DMS53 treated with DMSO at 0.1 percent for 48 hours (cell line): Measurements from ENCODE around the gene TIRAP.

ENCODE experiments used
- DNase-seq: peaks from one replicate; lab custom pipeline; 2025; ENCODE audit not compliant: unreplicated experiment; lab: John Stamatoyannopoulos, UW

TIRAP gene

GRCh38 chr11:126322996-126323395 is 40.1 kb downstream of the TIRAP start:
- DNase-seq, result no peak

DNA sequence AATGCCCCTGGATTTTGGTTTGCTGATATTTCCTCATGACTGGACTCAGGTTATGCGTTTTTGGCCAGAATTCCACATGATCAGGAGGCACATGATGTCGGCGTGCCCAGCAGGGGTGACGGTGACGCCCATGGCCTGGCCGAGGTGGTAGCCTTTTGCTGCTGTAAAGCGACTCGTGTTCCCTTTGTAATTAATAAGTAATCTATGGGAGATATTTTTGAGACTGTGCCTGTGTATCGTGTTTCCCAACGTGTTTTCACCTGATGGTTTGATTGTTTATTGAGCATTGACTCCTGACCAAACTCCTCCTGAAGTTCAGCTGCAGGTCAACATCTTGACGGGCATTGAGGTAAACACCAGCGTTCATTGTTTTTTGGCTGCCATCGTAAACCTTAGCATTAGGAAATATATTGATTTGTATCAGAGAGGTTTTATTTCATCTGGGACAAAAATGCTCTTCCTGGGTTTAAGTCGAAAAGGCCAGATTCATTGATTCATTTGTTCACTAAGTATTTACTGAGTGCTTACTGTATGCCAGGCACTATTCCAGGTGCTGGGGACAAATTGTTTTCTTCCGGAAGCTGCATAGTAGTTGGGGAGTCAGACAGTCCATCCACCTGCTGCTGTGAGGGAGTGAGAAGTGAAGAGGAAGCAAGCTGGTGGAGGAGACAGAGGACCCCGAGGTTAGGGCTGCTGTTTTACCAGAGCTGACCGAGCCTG is 44.5 kb downstream of the TIRAP start:
- no peak for DNase-seq

DNA sequence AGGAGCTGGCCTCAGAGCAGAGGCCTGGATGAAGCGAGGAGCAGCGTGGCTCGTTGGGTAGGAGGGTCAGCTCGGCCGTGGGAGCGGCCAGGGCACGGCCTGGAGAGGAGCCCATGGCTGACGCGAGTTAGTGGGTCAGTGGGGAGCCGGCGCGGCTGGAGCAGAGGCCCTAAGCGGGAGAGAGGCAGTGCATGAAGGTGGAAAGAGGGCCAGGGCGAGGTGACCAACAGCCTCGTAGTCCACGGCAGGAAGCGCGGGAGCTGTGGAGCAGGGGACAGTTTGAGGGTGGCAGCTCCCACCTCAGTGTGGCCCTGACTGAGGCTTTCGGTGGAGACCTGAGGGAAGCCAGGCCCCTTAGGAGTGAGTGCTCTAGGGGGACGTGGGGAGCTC is 45.1 kb downstream of the TIRAP start:
- no peak for DNase-seq

- no peak for DNase-seq
These were observed 45.6 kb downstream of the TIRAP start for GRCh38 chr11:126328444-126328843.

GRCh38 chr11:126328938-126329643 is 46.2 kb downstream of the TIRAP start:
- DNase-seq, result no peak

- DNase-seq, result no peak
These were observed 46.8 kb downstream of the TIRAP start for GRCh38 chr11:126329644-126330211.

GRCh38 chr11:126331286-126331685 is 48.4 kb downstream of the TIRAP start:
- DNase-seq, result no peak

DNA sequence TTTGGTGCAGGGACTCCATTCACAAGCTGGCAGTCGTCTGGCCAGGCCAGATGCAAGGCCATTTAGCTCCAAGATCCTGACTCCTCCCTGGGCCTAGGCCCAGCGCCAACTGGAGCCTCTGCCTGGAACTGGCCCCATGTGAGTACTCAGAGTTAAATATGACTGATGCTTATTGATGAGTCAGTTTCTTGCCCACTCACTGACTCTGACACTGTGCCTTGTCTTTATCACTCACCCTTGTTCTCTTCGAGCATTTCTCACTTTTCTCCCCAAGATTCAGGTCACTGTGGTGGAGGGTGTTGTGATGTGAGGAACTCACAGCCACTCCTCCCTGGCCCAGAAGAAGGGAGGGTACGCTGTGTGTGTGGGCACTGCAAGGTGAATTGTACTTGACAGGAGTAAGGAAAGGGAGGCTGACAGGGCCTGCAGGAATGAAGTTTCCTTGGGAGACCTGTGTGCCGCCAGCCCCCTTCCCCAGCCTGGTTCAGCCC is 49.4 kb downstream of the TIRAP start:
- DNase-seq, result no peak

DNA sequence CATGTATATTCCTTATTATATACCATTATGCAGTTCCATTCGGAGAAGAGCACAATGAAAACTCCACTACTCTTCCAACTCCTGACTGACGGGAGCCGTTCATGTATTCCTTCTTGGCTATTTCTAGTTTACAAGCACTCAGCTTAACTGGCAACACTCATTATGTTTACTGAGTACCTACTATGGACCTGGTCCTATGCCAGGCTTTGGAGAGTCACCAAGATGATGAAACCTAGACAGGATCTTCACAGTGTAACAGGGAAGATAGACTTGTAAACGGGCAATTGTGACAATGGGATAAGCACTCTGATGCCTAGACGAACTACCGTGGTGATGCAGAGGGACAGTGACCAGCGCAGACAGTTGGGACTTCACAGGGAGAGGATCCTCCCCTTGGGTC is 50.2 kb downstream of the TIRAP start:
- DNase-seq, result no peak

GRCh38 chr11:126334659-126335462 is 52.0 kb downstream of the TIRAP start:
- no peak for DNase-seq

DNA sequence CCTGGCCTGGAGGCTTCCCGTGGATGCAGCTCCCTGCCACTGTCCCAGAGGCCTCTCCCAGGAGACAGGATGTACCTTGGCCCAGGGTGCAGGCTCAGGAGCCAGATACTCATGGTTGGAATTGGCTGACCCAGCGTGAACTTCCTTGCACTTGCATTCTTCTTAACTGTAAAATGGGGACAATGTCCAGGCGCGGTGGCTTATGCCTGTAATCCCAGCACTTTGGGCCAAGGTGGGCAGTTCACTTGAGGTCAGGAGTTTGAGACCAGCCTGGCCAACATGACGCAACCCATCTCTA is 52.5 kb downstream of the TIRAP start:
- no peak for DNase-seq

- no peak for DNase-seq
These were observed 53.2 kb downstream of the TIRAP start for GRCh38 chr11:126336138-126336541.

- no peak for DNase-seq
These were observed 53.8 kb downstream of the TIRAP start for GRCh38 chr11:126336671-126337101.

DNA sequence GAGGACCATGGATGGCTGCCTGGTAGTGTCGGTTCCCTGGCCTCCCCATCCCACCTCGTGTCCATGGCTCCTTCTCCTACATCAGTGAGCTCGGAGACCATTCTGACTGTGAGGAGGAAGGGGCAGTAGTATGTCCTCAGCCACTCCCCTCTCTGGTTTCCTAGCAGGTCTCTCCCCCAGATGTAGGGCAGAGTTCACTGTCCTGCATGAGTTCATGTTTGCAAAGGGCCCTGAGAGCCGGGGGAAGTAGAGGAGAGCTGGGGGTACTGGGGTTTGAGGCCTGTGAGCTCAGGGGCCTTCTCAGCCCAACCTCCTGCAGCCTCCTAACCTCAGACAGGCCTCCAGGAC is 54.2 kb downstream of the TIRAP start:
- DNase-seq, result no peak

GRCh38 chr11:126337474-126338241 is 54.8 kb downstream of the TIRAP start:
- DNase-seq, result no peak

DNA sequence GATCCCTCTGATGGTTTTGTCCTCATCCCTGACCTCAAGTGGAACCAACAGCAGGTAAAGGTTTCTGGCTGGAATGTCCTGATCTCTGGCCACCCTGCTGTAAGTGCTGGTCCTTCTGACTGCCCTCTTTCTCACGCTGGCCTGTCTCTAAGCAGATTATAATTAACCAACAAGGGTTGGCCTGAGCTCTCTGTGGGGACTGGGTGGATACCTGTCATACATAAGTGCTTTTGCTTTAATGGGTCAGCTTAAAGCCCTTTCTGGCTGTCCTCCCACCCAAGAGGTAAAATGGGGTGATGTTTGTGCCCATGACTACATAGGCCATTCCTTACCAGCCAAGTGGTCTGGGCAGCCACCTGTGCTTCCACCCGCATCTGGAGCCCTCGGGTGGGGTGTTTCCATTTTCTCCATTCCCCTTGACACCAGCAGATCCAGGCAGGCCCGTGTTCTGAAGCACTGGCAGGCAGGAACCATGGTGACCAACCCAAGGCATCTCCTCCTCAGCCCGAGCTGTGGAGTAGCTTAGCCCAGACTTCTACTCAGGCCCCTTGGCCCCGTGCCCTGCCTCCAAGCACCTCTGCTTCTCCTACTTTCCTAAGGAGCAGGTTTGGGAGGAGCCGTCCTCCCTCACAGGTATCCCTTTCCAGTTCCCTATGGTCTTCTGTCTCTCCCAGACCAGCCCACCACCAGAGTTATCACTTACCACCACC is 55.6 kb downstream of the TIRAP start:
- no peak for DNase-seq

GRCh38 chr11:126339073-126339862 is 56.4 kb downstream of the TIRAP start:
- DNase-seq, result no peak

DNA sequence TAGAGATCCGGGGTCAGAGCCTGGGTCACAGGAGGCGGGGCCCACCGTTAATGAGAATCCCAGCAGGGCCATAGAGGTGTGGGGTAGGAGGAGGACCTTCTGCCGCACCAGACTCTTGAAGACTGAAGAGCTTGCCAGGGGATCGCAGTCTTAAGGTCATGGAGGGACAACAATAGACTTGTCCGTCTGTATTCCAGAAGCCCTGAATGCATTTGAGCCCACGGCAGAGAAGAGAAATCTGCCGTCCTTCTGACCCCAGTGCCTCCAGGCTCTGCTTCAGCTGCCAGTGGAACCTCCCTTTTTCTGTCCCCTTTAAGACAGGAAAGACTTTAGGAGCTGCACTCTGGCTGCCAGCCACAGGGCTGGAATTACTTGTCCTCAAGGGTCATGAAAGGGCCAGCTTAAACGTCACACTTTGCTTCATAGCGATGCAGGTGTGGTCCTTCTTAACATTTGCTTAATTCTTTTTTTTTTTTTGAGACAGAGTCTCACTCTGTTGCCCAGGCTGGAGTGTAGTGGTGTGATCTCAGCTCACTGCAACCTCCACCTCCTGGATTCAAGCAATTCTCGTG is 57.1 kb downstream of the TIRAP start:
- DNase-seq, result no peak

DNA sequence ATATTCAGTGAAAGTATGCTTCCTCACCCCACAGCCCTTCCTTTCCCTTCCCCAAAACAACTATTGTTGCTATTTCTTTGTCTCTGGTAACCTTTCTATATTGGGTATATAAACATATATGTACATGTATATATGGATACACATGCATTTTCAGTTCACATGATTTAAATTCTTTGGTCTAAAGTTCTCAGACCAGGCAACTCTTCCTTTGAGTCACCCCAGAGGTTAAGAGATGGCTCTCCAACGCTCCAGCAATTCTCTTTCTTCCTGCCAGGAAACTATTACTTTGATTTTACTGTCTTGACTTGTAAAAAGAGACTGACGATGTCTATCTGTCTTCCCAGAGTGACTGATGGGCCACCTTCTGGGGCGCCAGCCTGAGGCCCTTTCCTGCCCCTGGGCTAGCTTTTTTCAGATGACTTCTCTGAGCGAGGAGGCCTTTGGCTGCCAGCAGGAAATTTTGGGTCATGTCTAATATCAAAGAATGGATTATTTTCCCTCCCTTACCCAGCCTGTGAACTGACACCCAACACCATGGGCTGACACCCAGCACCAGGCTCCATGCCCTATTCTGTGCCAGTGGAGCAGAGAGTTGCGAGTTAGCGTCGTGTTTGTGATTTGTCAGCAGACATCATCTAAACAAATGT is 58.2 kb downstream of the TIRAP start:
- DNase-seq, result no peak
